HCT116 (cell line): Measurements from ENCODE around the gene MINK1. TPM values are rescaled to one million over a fixed set of nuclear protein-coding genes. Genes with fewer than 3 reads are reported as not detected.

Experiments
- ATAC-seq: fragments of 200-7000 bp; cut with Tn5 transposase; 2 replicates; pipeline ENCODE4 v1.9.1; 2020; ENCODE audit warnings: mild to moderate bottlenecking, moderate library complexity
- BruUV-seq: library from RNA; stranded (reverse); fragments of 400-500 nt; replicated peaks from 2 replicates; lab custom pipeline; 2021; lab: Mats Ljungman, UMichigan
- CTCF ChIA-PET: fragments of 300-600 bp; sonication (Branson Sonifier 250); formaldehyde crosslinking; loops from one replicate; lab custom pipeline; 2021; ENCODE audit warnings: antibody characterized with exemption; lab: Charles Lee
- POLR2A ChIA-PET: fragments of 300-600, 350-600 bp; sonication (Branson Sonifier 250); formaldehyde crosslinking; loops from one replicate; lab custom pipeline; 2021; ENCODE audit warnings: antibody characterized with exemption; lab: Charles Lee
- RAD21 ChIA-PET, 2 experiments: fragments of 300-600 bp; sonication (Branson Sonifier 250); formaldehyde crosslinking; loops; one replicate each; lab custom pipeline; 2023; ENCODE audit warnings: low total read pairs in 2 of 2; ENCODE audit not compliant: uncharacterized antibody in 2 of 2, unreplicated experiment in 2 of 2, low non-redundant PET in 1 of 2; lab: Charles Lee
- DNase-seq: peaks from one replicate; pipeline ENCODE4 v3.0.0-alpha.2; 2010; ENCODE audit warnings: low read depth, low spot score
- H2AFZ ChIP-seq: fragments of 200-600 bp; shearing (Covaris generic), sonication (generic); 2 replicates; pipeline ENCODE4 v1.6.1; 2017; ENCODE audit warnings: low read depth, mixed run types, mixed read lengths, antibody characterized with exemption, low read length; ENCODE audit not compliant: poor library complexity, severe bottlenecking
- H3K27ac ChIP-seq: 2 replicates; pipeline ENCODE4 v1.5.1; 2012; ENCODE audit warnings: low read depth, low read length
- H3K27me3 ChIP-seq: fragments of 200-600 bp; sonication (generic); 2 replicates; pipeline ENCODE4 v1.6.1; 2016; ENCODE audit warnings: mixed run types, low read length, mixed read lengths; ENCODE audit not compliant: insufficient read depth
- H3K36me3 ChIP-seq, 2 experiments: fragments of 200-500 bp in 1 of 2; fragments of 200-600 bp in 1 of 2; sonication (Bioruptor generic) in 1 of 2; sonication (generic) in 1 of 2; 2 replicates each; pipeline versions ENCODE4 v1.5.1 to v1.6.1; 2014 to 2016; ENCODE audit warnings: low read length in 2 of 2, inconsistent platforms in 1 of 2, mixed read lengths in 1 of 2, mixed run types in 1 of 2; ENCODE audit not compliant: insufficient read depth in 2 of 2, control insufficient read depth in 1 of 2
- H3K4me1 ChIP-seq, 2 experiments: fragments of 200-600 bp in 1 of 2; sonication (generic) in 1 of 2; 2 replicates each; pipeline versions ENCODE4 v1.5.1 to v1.6.1; 2012 to 2017; ENCODE audit warnings: low read length in 2 of 2, inconsistent platforms in 1 of 2, mild to moderate bottlenecking in 1 of 2, mixed read lengths in 1 of 2, mixed run types in 1 of 2, moderate library complexity in 1 of 2; ENCODE audit not compliant: insufficient read depth in 2 of 2, control insufficient read depth in 1 of 2
- H3K4me2 ChIP-seq: fragments of 200-600 bp; sonication (generic); 2 replicates; pipeline ENCODE4 v1.6.1; 2017; ENCODE audit warnings: mixed run types, low read length, mixed read lengths
- H3K4me3 ChIP-seq, 2 experiments: fragments of 200-600 bp in 1 of 2; sonication (generic) in 1 of 2; replicated peaks in 1 of 2; 2 replicates each; pipeline ENCODE4 v1.5.1; 2011 to 2016; ENCODE audit warnings: low read length in 2 of 2, control low read depth in 1 of 2, low read depth in 1 of 2, mild to moderate bottlenecking in 1 of 2, mixed read lengths in 1 of 2, mixed run types in 1 of 2
- H3K79me2 ChIP-seq: fragments of 200-600 bp; sonication (generic); 2 replicates; pipeline ENCODE4 v1.6.1; 2017; ENCODE audit warnings: mild to moderate bottlenecking, mixed run types, low read length, moderate library complexity, mixed read lengths; ENCODE audit not compliant: insufficient read depth
- H3K9ac ChIP-seq: fragments of 200-600 bp; sonication (generic); 2 replicates; pipeline ENCODE4 v1.6.1; 2016; ENCODE audit warnings: low read length, mixed read lengths
- H3K9me2 ChIP-seq: fragments of 200-600 bp; sonication (generic), shearing (Covaris generic); 2 replicates; pipeline ENCODE4 v1.6.1; 2017; ENCODE audit warnings: mixed run types, mild to moderate bottlenecking, moderate library complexity; ENCODE audit not compliant: insufficient read depth
- H3K9me3 ChIP-seq, 2 experiments: fragments of 200-500 bp in 1 of 2; fragments of 200-600 bp in 1 of 2; sonication (Bioruptor generic) in 1 of 2; sonication (generic) in 1 of 2; 2 replicates each; pipeline ENCODE4 v1.6.1; 2014 to 2017; ENCODE audit warnings: low read length in 2 of 2, mixed read lengths in 2 of 2, inconsistent platforms in 1 of 2, low read depth in 1 of 2, mild to moderate bottlenecking in 1 of 2, mixed run types in 1 of 2, moderate library complexity in 1 of 2; ENCODE audit not compliant: control insufficient read depth in 1 of 2, insufficient read depth in 1 of 2
- H4K20me1 ChIP-seq: fragments of 200-600 bp; sonication (generic), shearing (Covaris generic); 2 replicates; pipeline ENCODE4 v1.6.1; 2017; ENCODE audit warnings: mixed run types, mild to moderate bottlenecking, moderate library complexity; ENCODE audit not compliant: insufficient read depth
- CBX3 ChIP-seq: IDR thresholded peaks from 2 replicates; pipeline ENCODE4 v1.6.1; 2012; ENCODE audit warnings: low read depth
- EGR1 ChIP-seq: IDR thresholded peaks from 2 replicates; pipeline ENCODE4 v1.6.1; 2012; ENCODE audit warnings: low read depth
- JUND ChIP-seq: IDR thresholded peaks from 2 replicates; pipeline ENCODE4 v1.6.1; 2012
- SRF ChIP-seq: IDR thresholded peaks from 2 replicates; pipeline ENCODE4 v1.6.1; 2012; ENCODE audit warnings: low read depth
- YY1 ChIP-seq: IDR thresholded peaks from 2 replicates; pipeline ENCODE4 v1.6.1; 2011; ENCODE audit warnings: low read length, low read depth, moderate library complexity, mild to moderate bottlenecking; ENCODE audit not compliant: insufficient replicate concordance; ENCODE audit errors: extremely low read depth
- ZFX ChIP-seq: fragments of 450-650 bp; IDR thresholded peaks from 2 replicates; pipeline ENCODE4 v1.6.1; 2017
- ZNF274 ChIP-seq: fragments of 200-500 bp; sonication (Bioruptor generic); IDR thresholded peaks from 2 replicates; pipeline ENCODE4 v1.6.1; 2014; ENCODE audit warnings: mild to moderate bottlenecking, low read depth, low read length, inconsistent platforms
- intact Hi-C: fragments of 100-400 bp; cut with micrococcal nuclease; formaldehyde crosslinking; loops from 2 replicates; pipeline ENCODE4 v1.10.0; 2022
- total RNA-seq: library from RNA; stranded (reverse); gene quantifications from one replicate; pipeline ENCODE4 v1.2.1, GENCODE V29; 2021; ENCODE audit not compliant: unreplicated experiment

Gene MINK1
- total RNA-seq, 1 experiment from 2014 or later = 85.2 TPM

- CTCF ChIA-PET = no interaction called here
Measured at GRCh38 chr17:4861052-4861451, 27.9 kb downstream of the MINK1 start.

DNA sequence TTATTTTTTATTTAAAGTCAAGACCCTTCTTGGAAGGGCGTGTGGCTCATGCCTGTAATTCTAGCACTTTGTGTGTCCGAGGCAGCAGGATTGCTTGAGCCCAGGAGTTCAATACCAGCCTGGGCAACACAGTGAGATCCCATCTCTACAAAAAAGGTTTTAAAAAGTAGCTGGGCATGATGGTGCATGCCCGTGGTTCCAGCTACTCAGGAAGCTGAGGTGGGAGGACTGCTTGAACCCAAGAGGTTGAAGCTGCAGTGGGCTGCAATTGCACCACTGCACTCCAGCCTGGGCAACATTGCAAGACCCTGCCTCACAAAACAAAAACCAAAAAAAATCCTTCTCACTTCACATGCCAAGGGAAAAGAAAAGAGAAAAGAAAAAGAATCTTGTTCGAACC, 29.6 kb downstream of the MINK1 start:
- CTCF ChIA-PET = no interaction called here
- peaks cover 11 to 15% of the 10 kb centered on the region in 2 experiments; a peak in 3 of 4 replicates for H3K4me1 ChIP-seq
- H3K27me3 ChIP-seq = no peaks in the 10 kb centered on the region
- H3K27ac ChIP-seq = no peak overlapping the region
- no peak for TF ChIP-seq ZNF274
- TF ChIP-seq YY1 = no peak
- TF ChIP-seq ZFX = no peak
- TF ChIP-seq CBX3 = no peak
- no peak for TF ChIP-seq EGR1
- no peak for TF ChIP-seq JUND
- no peaks in the 10 kb centered on the region for H3K36me3 ChIP-seq
- H4K20me1 ChIP-seq = no peaks in the 10 kb centered on the region
- no peak overlapping the region for H3K9ac ChIP-seq
- no peaks in the 10 kb centered on the region for H3K9me3 ChIP-seq
- RAD21 ChIA-PET = no interaction called here
- intact Hi-C loops = no loop called here
- ATAC-seq = no peak
- BruUV-seq = no TSS peak
- no peak overlapping the region for H3K4me3 ChIP-seq
- peaks cover 39% of the 10 kb centered on the region for H3K79me2 ChIP-seq
- no peak for DNase-seq
- H3K9me2 ChIP-seq = no peaks in the 10 kb centered on the region
- POLR2A ChIA-PET = no interaction called here
- H3K4me2 ChIP-seq = no peak overlapping the region
- H2AFZ ChIP-seq = no peak overlapping the region

More at GRCh38 chr17:4861052-4861451, 27.9 kb downstream of the MINK1 start:
- ChIA-PET POLR2A (no interaction called here), RAD21 (no interaction called here)
- Histone ChIP-seq H3K36me3 (no peaks in the 10 kb centered on the region), H3K9ac (no peak overlapping the region), H3K79me2 (peaks cover 54% of the 10 kb centered on the region), H3K4me3 (no peak overlapping the region), H3K9me3 (no peaks in the 10 kb centered on the region), H3K27ac (no peak overlapping the region), H3K9me2 (no peaks in the 10 kb centered on the region), H2AFZ (no peak overlapping the region), H3K4me1 (peaks cover 12 to 24% of the 10 kb centered on the region in 2 experiments; a peak in 3 of 4 replicates), H3K4me2 (no peak overlapping the region), H4K20me1 (no peaks in the 10 kb centered on the region), H3K27me3 (no peaks in the 10 kb centered on the region)
- intact Hi-C loops = no loop called here
- DNase-seq (no peak), ATAC-seq (no peak)
- BruUV-seq = no TSS peak
- TF ChIP-seq SRF = no peak
